Measurements from ENCODE around the gene ZNF138. TPM values are rescaled to one million over a fixed set of nuclear protein-coding genes. Genes with fewer than 3 reads are reported as not detected.
"Not testable (repeated sequence)": the region's sequence is repeated elsewhere in the genome, so short reads cannot be mapped to it uniquely, and the experiment has no call there.

Gene ZNF138
- total RNA-seq, 1 experiment from 2014 or later = 21.4 TPM

GRCh38 chr7:64775289-64775688, 18.9 kb upstream of the ZNF138 start:
- DNase-seq (ENCODE audit: low spot score) = no peak
- Mint-ChIP-seq H3K27me3 (ENCODE audit: low read depth) (peaks cover 8% of the 10 kb centered on the region), H3K27ac (no peak overlapping the region), H3K9me3 (peaks cover 66% of the 10 kb centered on the region), H3K4me3 (no peak overlapping the region), H3K4me1 (no peaks in the 10 kb centered on the region), H3K36me3 (peaks cover 45% of the 10 kb centered on the region)
- no peak for ATAC-seq
- CTCF ChIA-PET = no interaction called here
- POLR2A ChIA-PET = no interaction called here
- TF ChIP-seq TCF7 (CRISPR knock-in tag; IDR thresholded peaks at IDR 0.05; ENCODE audit: low read depth) = no peak
- no peak for TF ChIP-seq ESRRA (CRISPR knock-in tag; IDR thresholded peaks at IDR 0.05; ENCODE audit: borderline replicate concordance)
- TF ChIP-seq FOXP1 (CRISPR knock-in tag; IDR thresholded peaks at IDR 0.05; ENCODE audit: borderline replicate concordance) = no peak
- no peak for TF ChIP-seq USF2 (CRISPR knock-in tag; IDR thresholded peaks at IDR 0.05)

- POLR2A ChIA-PET; H3K27me3 Mint-ChIP-seq (ENCODE audit: low read depth); H3K4me3 Mint-ChIP-seq; CTCF ChIA-PET; H3K27ac Mint-ChIP-seq; DNase-seq (ENCODE audit: low spot score); ATAC-seq; H3K4me1 Mint-ChIP-seq: not testable (repeated sequence)
- Mint-ChIP-seq H3K36me3 (peaks cover 46% of the 10 kb centered on the region), H3K9me3 (peaks cover 51% of the 10 kb centered on the region)
Measured at GRCh38 chr7:64784842-64785241, 9.4 kb upstream of the ZNF138 start.

GRCh38 chr7:64787295-64787694, 6.9 kb upstream of the ZNF138 start:
- Mint-ChIP-seq H3K27me3 (ENCODE audit: low read depth) (peaks cover 10% of the 10 kb centered on the region; the same call in 1 of the 2 replicates), H3K36me3 (peaks cover 36% of the 10 kb centered on the region), H3K9me3 (peaks cover 38% of the 10 kb centered on the region), H3K27ac (no peak overlapping the region), H3K4me1 (no peaks in the 10 kb centered on the region), H3K4me3 (no peak overlapping the region)
- DNase-seq (ENCODE audit: low spot score) (no peak), ATAC-seq (no peak)
- ChIA-PET CTCF (no interaction called here), POLR2A (no interaction called here)
- no peak for TF ChIP-seq SOX15 (CRISPR knock-in tag; IDR thresholded peaks at IDR 0.05)
- TF ChIP-seq NR1H2 (CRISPR knock-in tag; IDR thresholded peaks at IDR 0.05) = no peak
- TF ChIP-seq ZNF396 (CRISPR knock-in tag; IDR thresholded peaks at IDR 0.05; ENCODE audit: borderline replicate concordance) = no peak
- TF ChIP-seq ZNF138 (CRISPR knock-in tag; conservative IDR thresholded peaks at IDR 0.05) = no peak
- no peak for TF ChIP-seq FOXJ3 (CRISPR knock-in tag; IDR thresholded peaks at IDR 0.05; ENCODE audit: borderline replicate concordance)
- TF ChIP-seq IRF1 (CRISPR knock-in tag; IDR thresholded peaks at IDR 0.05) = no peak
- no peak for TF ChIP-seq NFE2L1 (CRISPR knock-in tag; IDR thresholded peaks at IDR 0.05)
- TF ChIP-seq ZMAT4 (CRISPR knock-in tag; IDR thresholded peaks at IDR 0.05) = no peak
- no peak for TF ChIP-seq ZNF423 (CRISPR knock-in tag; IDR thresholded peaks at IDR 0.05)
- no peak for TF ChIP-seq NR2C2 (CRISPR knock-in tag; IDR thresholded peaks at IDR 0.05)
- TF ChIP-seq HMGXB4 (CRISPR knock-in tag; IDR thresholded peaks at IDR 0.05) = no peak
- TF ChIP-seq CREM (CRISPR knock-in tag; IDR thresholded peaks at IDR 0.05) = no peak
- TF ChIP-seq USF1 (CRISPR knock-in tag; IDR thresholded peaks at IDR 0.05) = no peak

GRCh38 chr7:64789241-64789640, 5.0 kb upstream of the ZNF138 start:
- H3K4me3 Mint-ChIP-seq; H3K27me3 Mint-ChIP-seq (ENCODE audit: low read depth); CTCF ChIA-PET; DNase-seq (ENCODE audit: low spot score); H3K27ac Mint-ChIP-seq; POLR2A ChIA-PET; ATAC-seq; H3K4me1 Mint-ChIP-seq: not testable (repeated sequence)
- Mint-ChIP-seq H3K36me3 (peaks cover 32% of the 10 kb centered on the region), H3K9me3 (peaks cover 34% of the 10 kb centered on the region)
